Left lobe of liver (tissue), 2 donors: ENCODE measurements around the gene CHI3L1. TPM values are rescaled to one million over a fixed set of nuclear protein-coding genes. Genes with fewer than 3 reads are reported as not detected.

Experiments
- ATAC-seq: fragments of 200-7000 bp; cut with Tn5 transposase; one replicate; pipeline ENCODE4 v1.9.1; 2020; ENCODE audit warnings: mild to moderate bottlenecking, moderate library complexity
- DNase-seq: peaks from one replicate; pipeline ENCODE4 v3.0.0-alpha.2; 2020; ENCODE audit warnings: low spot score
- total RNA-seq: library from RNA; stranded (reverse); gene quantifications from one replicate; pipeline ENCODE4 v1.2.1, GENCODE V29; 2021
- donor health status: DM: no; HTN: no; CAD: no; lungs with moderate emphysema.
- donor health status: DM: no; HTN: yes; CAD: no.

CHI3L1 gene
- total RNA-seq, 1 donor from 2014 or later, result 60.6 TPM

DNA sequence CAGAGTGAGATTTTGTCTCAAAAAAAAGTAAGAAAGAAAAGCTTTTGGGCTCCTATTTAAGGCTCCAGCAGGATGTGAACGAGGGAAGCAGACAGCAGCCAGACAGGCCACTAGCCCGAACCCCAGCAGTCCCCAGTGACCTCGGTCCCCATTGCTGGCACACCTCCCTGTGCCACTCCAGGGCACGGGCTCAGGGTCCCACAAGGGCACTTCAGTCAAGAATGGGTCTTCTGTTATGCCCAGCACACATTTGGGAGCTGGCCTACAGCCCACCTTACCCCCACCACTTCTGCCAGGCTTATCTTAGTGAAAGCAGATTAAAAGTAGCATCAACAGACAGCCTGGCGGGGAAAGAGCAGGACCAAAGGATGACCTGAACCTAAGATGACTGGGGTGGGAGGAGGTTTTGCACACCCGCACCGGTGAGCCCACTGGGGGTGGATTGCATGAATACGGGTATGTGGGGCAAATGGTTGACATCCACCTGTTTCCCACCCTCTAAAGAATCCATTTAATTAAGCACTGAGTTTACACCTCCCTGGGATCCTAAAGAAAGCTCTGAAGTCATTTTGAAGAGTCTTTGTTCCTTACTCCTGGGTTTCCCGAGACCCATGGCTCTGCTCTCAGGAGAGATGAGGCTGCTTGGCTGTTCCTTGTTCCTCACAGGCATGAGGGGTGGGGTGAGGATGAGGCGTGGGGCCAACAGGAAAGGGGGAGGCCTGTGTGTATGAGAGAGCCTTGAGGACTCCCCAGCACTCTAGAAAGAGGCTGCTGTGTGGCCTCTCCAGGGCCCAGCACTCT lies 4.7 kb downstream of the CHI3L1 start:
- DNase-seq (no peak), ATAC-seq (no peak)

DNA sequence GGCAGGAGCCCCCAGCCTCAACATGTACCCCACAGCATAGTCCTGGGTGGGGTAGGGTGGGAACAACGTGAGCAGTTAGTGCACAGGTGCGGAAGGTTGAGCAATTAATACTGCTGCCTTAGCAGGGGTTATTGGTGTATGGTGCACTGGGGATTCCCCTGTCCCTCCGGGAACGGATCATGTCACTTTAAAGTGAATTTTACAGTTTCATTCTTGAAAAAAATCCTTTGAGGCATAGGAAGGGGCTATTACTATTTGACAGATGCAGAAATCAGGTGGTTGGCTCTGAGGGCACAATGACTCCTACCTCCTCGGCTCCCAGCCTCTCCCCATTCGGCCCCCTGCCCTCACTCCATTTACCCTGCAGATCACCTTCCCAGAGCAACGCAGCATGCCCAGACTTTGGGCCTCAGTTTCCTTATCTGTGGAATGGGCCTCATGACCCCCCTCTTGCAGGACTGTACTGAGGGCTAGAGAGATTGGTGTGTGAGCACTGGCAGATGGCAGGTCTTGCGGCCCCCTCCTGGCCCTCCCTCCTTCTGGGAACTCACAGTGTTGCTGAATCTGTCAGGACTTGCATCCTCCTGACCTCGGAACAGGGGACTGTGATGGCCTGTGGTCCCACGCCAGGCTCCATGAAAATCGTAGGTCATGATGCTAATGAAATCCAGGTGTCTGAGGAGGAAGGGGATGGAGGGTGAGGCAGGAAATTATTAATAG lies 5.7 kb downstream of the CHI3L1 start:
- no peak for DNase-seq
- no peak for ATAC-seq

DNA sequence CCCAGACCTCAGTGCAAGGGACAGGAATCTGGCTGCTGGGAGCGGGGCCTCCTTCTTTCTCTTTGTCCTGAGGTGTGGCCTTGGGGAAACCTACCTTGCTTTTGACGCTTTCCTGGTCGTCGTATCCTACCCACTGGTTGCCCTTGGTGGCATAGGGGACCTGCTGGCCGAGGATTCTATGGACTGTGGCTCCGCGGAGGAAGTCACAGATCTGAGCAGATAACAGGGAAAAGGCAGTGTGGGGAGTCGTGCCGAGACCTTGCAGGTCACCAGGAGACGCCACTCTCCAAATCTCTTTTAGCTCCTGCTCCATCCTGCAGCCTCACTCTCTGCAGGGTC lies 6.9 kb downstream of the CHI3L1 start:
- ATAC-seq (no peak), DNase-seq (no peak)

DNA sequence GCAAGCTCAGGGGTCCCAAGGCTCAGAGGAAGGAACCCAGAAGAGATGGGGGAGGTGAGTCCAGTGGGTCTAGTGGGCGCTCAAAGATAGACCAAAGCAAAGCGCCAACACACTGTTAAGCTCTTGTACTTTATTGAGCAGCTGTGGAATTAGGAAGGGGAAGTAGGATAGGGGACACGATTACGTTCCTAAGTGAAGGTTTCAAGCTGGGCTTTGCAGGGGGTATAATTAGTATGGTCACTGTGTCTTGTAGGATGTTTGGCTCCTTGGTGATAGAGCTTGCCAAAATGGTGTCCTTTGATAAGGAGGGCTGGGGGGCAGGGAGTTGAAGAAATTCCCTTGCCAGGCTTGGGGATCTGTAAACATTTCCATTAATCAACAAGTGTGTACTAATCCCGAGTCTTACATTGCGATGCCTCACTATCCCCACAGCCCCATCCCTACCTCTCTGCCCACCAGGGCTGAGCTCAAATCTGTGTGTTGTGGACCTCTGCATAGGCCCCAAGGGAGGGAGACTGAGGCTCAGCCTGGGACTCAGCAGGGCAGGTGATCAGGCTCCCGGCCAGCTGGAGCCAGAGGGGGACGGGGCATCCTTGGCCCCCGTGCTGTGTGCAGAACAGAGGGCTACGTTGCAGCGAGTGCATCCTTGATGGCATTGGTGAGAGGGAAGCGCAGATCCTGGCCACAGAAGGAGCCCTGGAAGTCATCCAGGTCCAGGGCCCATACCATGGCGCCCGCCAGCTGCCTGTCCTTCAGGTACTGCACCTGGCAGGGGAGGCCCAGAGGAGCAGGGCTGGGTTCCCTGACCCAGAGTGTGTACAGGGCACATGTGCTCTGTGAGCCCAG lies 7.5 kb downstream of the CHI3L1 start:
- ATAC-seq, result no peak
- DNase-seq, result no peak

- no peak for ATAC-seq
- no peak for DNase-seq
Observed at GRCh38 chr1:203178083-203178482, 8.4 kb downstream of the CHI3L1 start.

- DNase-seq, result no peak
- no peak for ATAC-seq
Observed at GRCh38 chr1:203177470-203178039, 8.9 kb downstream of the CHI3L1 start.

DNA sequence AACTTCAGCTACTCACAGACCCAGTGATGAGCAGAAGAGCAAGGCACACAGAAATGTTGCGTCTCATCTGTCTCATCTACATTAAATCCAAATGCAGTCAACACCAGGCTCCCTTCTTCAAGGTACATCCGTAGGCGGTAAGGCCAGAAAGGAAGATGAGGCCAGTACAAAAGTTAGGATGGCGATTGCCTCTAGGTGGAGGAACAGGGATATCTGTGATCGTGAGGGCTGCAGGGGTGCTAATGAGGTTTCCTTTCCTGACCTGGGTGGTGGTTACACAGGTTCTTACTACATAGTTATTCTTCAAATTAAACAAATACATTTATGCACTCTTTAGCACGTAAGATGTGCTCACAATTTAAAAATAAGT lies 9.5 kb downstream of the CHI3L1 start:
- no peak for ATAC-seq
- no peak for DNase-seq

DNA sequence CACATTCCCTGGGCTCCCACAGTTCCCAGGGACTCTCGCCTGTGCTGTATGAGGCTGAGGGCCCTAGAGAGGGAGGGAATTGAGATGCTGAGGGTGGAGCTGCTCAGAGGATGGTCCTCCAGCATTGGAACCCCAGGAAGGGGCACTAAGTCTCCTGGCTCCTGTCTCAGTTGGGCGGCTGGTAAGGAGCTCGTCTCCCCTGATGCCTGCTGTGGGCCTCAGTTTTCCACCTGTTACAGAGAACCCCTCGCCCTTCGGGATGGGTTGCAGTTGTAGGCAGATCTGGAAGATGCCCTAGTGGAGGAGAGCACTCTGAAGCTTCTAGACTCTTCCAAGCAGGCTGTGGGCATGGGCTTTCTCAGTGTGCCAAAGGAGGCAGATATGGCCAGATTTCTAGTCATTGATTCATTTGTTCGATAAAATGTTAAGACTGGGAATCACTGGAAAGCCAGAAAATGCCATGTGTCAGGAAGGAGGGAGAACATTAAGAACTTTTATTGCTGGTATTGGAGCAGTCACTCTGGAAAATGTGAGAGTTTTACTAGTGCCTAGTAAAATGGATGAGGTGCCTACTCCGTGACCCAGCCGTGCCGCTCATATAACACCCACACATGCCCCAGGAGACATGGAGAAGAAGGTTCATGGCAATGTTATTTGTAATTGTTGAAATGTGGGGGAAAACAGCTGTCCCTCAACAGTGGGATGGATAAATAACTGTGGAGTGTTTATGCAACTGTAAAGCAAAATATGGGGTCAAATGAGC lies 10.1 kb downstream of the CHI3L1 start:
- no peak for ATAC-seq
- no peak for DNase-seq

DNA sequence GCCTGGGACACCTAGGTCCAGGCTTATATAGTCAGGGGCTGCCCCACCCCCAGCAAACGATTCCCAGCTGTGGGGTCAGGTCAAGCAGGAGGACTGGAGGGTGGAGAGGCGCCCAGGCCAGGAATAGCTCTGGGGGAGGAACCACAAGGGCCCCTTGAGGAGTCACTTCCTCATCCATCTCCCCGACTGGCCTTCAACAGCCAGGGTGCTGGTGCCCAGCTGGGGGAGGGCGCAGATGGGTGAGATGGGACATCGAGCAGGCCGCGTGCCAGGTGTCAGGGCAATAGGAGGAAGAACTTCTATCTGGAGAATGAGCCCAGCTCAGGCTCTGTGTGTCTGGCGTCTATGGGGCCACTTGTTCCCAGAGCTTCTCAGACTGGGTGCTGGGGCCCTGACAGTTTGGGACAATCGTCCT lies 10.7 kb downstream of the CHI3L1 start:
- DNase-seq, result no peak
- ATAC-seq, result peak; percentile 17

GRCh38 chr1:203175237-203175826 lies 11.2 kb downstream of the CHI3L1 start, which contains the start of gene MYBPH:
Gene MYBPH, minus strand, starts transcription at chr1:203175826. Its CDS starts 71 bp downstream, at chr1:203175755.
- ATAC-seq (no peak), DNase-seq (no peak)

GRCh38 chr1:203174324-203174985 lies 12.0 kb downstream of the CHI3L1 start:
- ATAC-seq, result no peak
- DNase-seq, result no peak

DNA sequence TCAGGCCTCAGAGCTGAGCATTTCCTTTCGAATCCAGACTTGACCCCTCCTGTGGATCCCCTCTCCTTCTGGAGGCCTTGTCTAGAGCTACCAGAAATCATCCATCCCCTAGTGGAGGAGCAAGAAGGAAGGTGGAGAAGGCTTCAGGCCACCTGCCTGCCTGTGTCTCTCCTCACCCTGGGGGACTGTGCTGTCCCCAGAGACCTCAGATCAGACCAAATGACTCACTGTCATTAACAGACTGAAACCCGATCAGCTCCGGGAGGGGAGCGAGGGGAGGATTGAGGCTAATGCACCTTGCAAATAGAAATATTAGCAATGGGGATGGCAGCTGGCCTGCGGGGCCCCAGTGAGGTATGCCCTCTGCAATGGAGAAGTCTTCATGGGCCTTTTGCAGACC lies 12.9 kb downstream of the CHI3L1 start:
- no peak for DNase-seq
- ATAC-seq, result no peak

- no peak for ATAC-seq
- no peak for DNase-seq
Observed at GRCh38 chr1:203173011-203173555, 13.4 kb downstream of the CHI3L1 start.

GRCh38 chr1:203172184-203173010 lies 14.1 kb downstream of the CHI3L1 start:
- peak; percentile 71 for DNase-seq
- ATAC-seq, result peak; percentile 89

GRCh38 chr1:203171341-203172183 lies 14.9 kb downstream of the CHI3L1 start:
- DNase-seq (no peak), ATAC-seq (no peak)

DNA sequence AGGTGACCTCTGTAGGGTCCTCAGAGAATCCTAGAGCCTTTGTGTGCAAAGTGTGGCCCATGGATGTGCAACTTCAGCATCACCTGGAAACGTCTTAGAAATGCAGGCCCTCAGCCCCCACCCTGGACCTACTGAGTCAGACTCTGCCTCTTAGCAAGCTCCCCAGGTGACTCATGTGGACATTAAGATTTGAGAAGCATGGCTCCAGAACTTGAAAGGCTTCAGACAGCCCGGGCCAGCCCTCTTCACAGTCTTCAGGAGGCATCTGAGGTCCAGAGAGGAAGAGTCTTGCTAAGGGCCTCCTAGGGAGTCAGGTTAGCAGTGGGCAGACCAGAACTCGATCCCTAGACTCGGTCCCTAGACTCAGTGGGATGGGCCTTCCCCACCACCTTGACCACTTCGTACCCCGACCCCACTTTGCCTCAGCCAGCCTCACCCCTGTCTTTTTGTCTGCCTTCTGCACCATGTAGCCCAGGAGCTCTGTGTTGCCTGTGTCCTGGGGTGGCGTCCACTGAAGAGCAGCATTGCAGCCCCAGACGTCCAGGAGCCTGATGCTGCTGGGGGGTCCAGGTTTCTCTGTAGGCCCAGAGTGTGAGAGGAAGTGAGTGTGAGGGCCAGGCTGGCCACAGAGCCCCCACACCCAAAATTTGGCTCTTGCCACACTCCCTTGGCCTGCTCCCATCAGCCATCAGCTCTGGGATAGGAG lies 15.7 kb downstream of the CHI3L1 start:
- ATAC-seq (no peak), DNase-seq (no peak)
